NCI-H2107 (cell line): ENCODE data around the gene DOHH.
"Not testable (repeated sequence)": the region's sequence is repeated elsewhere in the genome, so short reads cannot be mapped to it uniquely, and the experiment has no call there.

Experiments
- DNase-seq: peaks from one replicate; lab custom pipeline; 2025; lab: John Stamatoyannopoulos, UW

DOHH gene

GRCh38 chr19:3518659-3519058, 18.2 kb upstream of the DOHH start:
- DNase-seq: no peak

GRCh38 chr19:3518255-3518654, 17.8 kb upstream of the DOHH start:
- DNase-seq: no peak

- DNase-seq: no peak
Observed at GRCh38 chr19:3517638-3518037, 17.2 kb upstream of the DOHH start.

GRCh38 chr19:3516675-3517207, 16.3 kb upstream of the DOHH start:
- DNase-seq: peak; percentile 75

GRCh38 chr19:3515891-3516422, 15.5 kb upstream of the DOHH start:
- DNase-seq: no peak

- DNase-seq: no peak
Observed at GRCh38 chr19:3514930-3515329, 14.5 kb upstream of the DOHH start.

- DNase-seq: no peak
Observed at GRCh38 chr19:3513229-3514140, 13.0 kb upstream of the DOHH start.

- no peak for DNase-seq
Observed at GRCh38 chr19:3512562-3513228, 12.2 kb upstream of the DOHH start.

GRCh38 chr19:3511506-3512251, 11.2 kb upstream of the DOHH start:
- DNase-seq: no peak

GRCh38 chr19:3510727-3511126, 10.3 kb upstream of the DOHH start:
- DNase-seq: no peak

- no peak for DNase-seq
Observed at GRCh38 chr19:3509566-3509989, 9.1 kb upstream of the DOHH start.

- no peak for DNase-seq
Observed at GRCh38 chr19:3508771-3509535, 8.5 kb upstream of the DOHH start.

- DNase-seq: not testable (repeated sequence)
Observed at GRCh38 chr19:3508121-3508661, 7.7 kb upstream of the DOHH start.

- DNase-seq: no peak
Observed at GRCh38 chr19:3507371-3508120, 7.1 kb upstream of the DOHH start.

- DNase-seq: no peak
Observed at GRCh38 chr19:3506384-3507340, 6.2 kb upstream of the DOHH start.

- DNase-seq: peak; percentile 95
Observed at GRCh38 chr19:3505598-3506383, 5.3 kb upstream of the DOHH start, which contains the start of gene FZR1. Gene FZR1 (plus strand): TSS chr19:3506311. CDS start chr19:3522990, 16,679 bp downstream.

GRCh38 chr19:3504735-3505134, 4.3 kb upstream of the DOHH start:
- DNase-seq: no peak

GRCh38 chr19:3503036-3503572, 2.6 kb upstream of the DOHH start:
- DNase-seq: no peak
